IMR-90 (cell line): ENCODE results near the gene NAPB. TPM values are rescaled to one million over a fixed set of nuclear protein-coding genes. Genes with fewer than 3 reads are reported as not detected.

Experiments
- MAZ ChIP-seq: IDR thresholded peaks from 2 replicates; pipeline ENCODE4 v1.6.1; 2012; ENCODE audit warnings: low read depth, mild to moderate bottlenecking, low read length, improper control_type of control experiment, moderate library complexity, borderline replicate concordance
- SMC3 ChIP-seq: fragments of 150-350 bp; IDR thresholded peaks from 2 replicates; pipeline ENCODE4 v1.6.1; 2016; ENCODE audit warnings: low read depth, mild to moderate bottlenecking, antibody characterized with exemption, low read length, moderate library complexity
- polyA plus RNA-seq, 3 experiments: library from polyadenylated mRNA; depleted of rRNA; stranded (reverse); fragments of >200 nt; gene quantifications; 2 replicates each; pipeline ENCODE4 v1.2.3, GENCODE V29; 2012; ENCODE audit warnings: low replicate concordance in 1 of 3
- total RNA-seq: library from RNA; depleted of rRNA; stranded (reverse); fragments of >200 nt; gene quantifications from 2 replicates; pipeline ENCODE4 v1.2.3, GENCODE V29; 2012

The NAPB gene
- total and polyA plus RNA-seq, 2 of the 4 experiments (the other 2 are of a cell fraction) = 4.4 to 5.2 TPM

DNA sequence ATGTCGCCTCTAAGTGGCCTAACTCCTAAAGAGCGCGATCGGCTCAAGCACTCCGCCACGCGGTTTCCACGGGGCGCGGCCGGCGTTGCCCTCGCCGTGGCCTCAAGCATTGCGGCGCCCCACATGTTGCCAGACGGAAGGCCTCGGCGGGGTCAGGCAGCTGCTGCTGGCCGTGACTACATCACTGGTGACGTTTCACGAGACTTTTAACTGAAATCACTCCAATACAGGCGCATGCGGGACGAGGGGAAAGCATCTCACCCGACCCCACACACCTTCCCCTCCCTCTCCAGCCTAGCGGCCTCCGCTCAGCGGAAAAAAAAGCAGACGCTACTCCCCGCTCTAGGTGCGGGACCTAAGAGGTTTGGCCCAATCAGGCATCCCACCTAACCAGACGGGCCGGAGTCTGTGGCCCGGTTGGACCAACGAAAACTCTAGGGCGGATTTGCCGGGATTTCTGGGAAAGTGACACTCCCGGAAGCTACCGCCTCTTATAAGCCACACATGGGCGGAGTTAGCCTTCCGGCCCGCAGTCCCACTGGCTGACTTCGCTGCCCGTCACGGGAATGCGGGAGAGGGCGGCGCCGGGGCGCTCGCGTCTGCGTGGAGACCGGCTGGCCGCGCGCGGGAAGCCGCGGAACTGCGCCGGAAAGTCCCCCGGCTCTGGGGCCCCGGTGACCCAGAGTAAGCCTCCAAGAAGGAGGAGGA, 70.9 kb downstream of the NAPB start, which contains the start of gene NXT1 (continued):
- no peak; the same call in none of the 2 replicates for TF ChIP-seq MAZ
- no peak for TF ChIP-seq SMC3
